H7 (cell line): Measurements from ENCODE around the gene NUMA1. TPM values are rescaled to one million over a fixed set of nuclear protein-coding genes. Genes with fewer than 3 reads are reported as not detected.
A peak's percentile ranks its signal among the peaks of the same experiment; 100 is the strongest.

Source experiments
- DNase-seq: peaks from one replicate; pipeline ENCODE4 v3.0.0; 2012
- H3K27me3 ChIP-seq: 2 replicates; pipeline ENCODE4 v1.6.0; 2011; ENCODE audit warnings: mild to moderate bottlenecking, low read length; ENCODE audit not compliant: control insufficient read depth, insufficient read depth
- H3K36me3 ChIP-seq: replicated peaks from 2 replicates; pipeline ENCODE4 v1.5.1; 2011; ENCODE audit warnings: low read length; ENCODE audit not compliant: control insufficient read depth, insufficient read depth
- H3K4me3 ChIP-seq: 2 replicates; pipeline ENCODE4 v1.5.1; 2011; ENCODE audit warnings: low read depth, mild to moderate bottlenecking, control low read depth, low read length, moderate library complexity; ENCODE audit not compliant: insufficient read depth
- total RNA-seq: library from RNA; depleted of rRNA; stranded (reverse); fragments of >200 nt; shearing (Covaris generic); gene quantifications from 2 replicates; pipeline ENCODE4 v1.2.3, GENCODE V29; 2014

NUMA1 gene
- total RNA-seq, 1 experiment from 2014 or later: 97.5 TPM

DNA sequence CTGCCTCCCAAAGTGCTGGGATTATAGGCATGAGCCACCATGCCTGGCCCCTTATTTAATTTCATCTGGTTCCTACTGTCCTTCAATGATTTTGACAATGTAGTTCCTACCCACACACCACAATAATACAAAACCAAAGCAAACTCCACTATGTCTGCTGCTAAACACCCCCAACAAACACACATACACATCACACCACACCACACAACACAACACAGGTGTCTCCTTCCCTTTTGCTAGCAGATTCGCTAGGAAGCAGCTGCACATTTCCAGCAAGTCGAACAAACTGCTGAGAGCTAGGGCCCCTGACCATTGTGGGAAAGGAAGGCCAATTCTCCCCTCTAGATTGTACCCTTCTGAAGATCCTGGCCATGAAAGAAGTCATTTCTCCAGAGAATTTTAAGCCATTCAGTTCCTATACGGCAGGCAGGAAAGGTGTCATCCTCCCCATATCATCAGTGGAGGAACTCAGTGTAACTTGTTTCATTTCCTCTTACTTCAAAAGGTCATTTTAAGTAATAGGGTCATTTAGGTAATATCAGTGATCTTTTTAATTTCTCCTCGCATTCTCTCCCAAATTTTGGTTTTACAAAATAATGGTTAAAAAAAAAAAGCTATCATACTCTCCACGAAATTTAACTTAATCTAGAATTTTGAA lies 18.5 kb downstream of the NUMA1 start:
- H3K4me3 ChIP-seq: no peak overlapping the region
- H3K27me3 ChIP-seq: no peaks in the 10 kb centered on the region
- no peaks in the 10 kb centered on the region; the same call in 1 of the 2 replicates for H3K36me3 ChIP-seq
- no peak for DNase-seq

DNA sequence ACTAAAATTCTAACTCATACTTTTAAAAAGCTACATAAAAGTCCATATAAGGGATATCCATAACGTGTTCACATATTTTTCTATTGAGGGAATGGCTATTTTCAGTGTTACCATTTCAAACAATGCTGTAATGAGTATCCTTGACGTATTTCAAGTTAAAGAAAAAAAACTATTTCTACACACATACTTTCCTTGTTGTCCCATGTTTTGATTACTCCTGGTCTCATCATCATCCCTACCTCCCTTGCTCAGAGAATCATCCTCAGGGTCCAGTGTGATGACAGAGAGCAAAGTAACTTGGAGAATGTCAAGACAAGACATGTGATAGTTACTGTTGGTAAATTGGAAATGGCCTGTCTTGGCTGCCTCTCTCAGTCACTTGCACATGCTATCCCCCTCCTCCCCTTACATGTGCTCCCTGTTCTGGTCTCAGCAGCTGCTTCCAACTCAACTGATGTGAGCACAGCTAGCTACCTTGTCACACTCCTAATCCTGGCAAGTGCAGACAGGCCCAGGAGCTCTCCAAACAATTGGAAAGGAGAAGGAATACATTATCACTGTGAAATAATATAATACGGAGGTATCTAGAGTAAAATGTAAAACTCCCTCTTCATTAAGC lies 21.8 kb downstream of the NUMA1 start:
- Histone ChIP-seq H3K27me3 (no peaks in the 10 kb centered on the region), H3K4me3 (no peak overlapping the region), H3K36me3 (no peaks in the 10 kb centered on the region)
- DNase-seq: no peak

DNA sequence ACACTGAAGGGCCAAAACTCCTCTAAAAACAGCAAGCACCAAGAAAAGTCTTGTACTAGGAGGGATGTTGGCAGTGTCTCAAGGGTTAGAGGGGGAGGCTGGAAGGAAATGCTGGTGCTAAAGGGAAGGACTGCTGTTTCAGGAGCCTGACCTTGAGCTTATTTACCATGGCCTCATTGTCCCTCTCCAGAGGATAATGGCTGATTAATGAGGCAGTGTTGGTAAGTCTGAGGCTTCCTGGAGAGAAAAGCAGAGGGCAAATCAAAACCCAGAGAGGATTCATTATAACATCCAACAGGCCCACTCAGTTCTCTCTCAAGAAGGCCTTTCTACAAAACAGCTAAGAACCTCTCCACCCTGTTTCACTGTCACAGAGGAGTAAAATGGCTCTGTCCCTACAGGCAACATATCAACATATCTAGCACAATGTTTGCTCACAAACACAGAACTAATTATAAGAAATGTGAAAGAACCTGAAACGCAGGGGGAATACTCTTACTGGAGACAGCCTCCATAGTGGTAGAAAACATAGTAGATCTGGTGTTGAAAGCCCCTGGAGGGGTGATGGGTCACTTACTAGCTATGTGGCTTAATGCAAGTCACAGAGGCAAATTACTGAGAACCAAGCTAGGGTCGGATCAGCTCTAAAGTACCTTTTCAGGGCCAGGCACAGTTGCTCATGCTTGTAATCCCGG lies 31.4 kb downstream of the NUMA1 start:
- Histone ChIP-seq H3K4me3 (no peak overlapping the region), H3K27me3 (no peaks in the 10 kb centered on the region), H3K36me3 (no peaks in the 10 kb centered on the region; the same call in 1 of the 2 replicates)
- DNase-seq: no peak

DNA sequence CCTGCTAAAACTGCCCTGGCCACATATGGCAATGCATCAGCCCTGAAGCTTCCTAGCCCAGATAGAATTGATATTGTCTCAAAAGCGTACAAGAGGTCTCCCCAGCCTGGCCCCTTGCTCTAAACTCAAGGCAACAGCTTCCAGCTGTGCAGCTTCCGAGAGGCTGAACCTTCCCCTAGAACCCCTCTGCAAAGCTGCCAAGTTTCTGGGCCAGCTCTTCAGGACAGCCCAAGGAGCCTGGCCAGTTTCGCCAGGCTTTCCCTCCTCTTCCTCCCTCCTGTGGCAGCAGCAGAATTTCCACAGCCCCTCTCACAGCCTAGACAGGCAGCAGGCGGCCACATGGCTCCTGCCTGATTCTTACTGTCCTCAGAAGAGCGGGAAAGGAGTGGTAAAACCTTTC lies 34.5 kb downstream of the NUMA1 start:
- H3K36me3 ChIP-seq: no peaks in the 10 kb centered on the region; the same call in 1 of the 2 replicates
- no peak for DNase-seq
- H3K4me3 ChIP-seq: no peak overlapping the region
- H3K27me3 ChIP-seq: no peaks in the 10 kb centered on the region

DNA sequence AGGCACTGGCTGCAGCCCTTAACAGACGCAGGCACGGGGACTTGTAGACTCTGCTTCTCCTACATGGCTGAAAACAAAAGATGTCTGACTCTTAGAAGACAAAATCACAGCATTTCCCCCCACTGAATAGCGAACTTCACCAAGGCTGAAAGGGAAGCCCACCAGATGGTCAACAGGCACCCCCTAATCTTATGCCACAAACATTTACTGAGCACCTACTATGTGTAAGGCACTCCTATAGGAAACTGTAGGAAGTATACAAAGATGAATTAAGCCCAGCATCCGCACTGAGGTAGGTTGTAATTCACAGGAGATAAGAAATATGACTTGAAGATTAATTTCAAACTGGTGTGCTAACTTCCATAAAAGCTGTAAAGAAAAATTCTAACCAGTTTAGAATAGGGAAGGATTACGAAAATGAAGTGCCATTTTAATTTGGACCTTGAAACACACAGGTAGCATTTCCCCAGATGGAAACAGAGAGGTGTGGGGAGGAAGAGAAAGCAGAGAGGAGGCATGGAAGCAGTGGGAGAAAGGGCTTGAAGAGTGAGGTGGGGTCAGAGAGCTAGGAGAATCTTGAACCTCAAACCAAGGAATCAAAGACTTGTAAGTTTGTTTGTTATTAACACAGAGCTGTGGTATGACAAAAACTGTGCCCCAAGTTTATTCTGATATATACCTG lies 38.1 kb downstream of the NUMA1 start:
- no peaks in the 10 kb centered on the region for H3K27me3 ChIP-seq
- peak overlapping the region; percentile 37 for H3K4me3 ChIP-seq
- no peaks in the 10 kb centered on the region for H3K36me3 ChIP-seq
- no peak for DNase-seq

DNA sequence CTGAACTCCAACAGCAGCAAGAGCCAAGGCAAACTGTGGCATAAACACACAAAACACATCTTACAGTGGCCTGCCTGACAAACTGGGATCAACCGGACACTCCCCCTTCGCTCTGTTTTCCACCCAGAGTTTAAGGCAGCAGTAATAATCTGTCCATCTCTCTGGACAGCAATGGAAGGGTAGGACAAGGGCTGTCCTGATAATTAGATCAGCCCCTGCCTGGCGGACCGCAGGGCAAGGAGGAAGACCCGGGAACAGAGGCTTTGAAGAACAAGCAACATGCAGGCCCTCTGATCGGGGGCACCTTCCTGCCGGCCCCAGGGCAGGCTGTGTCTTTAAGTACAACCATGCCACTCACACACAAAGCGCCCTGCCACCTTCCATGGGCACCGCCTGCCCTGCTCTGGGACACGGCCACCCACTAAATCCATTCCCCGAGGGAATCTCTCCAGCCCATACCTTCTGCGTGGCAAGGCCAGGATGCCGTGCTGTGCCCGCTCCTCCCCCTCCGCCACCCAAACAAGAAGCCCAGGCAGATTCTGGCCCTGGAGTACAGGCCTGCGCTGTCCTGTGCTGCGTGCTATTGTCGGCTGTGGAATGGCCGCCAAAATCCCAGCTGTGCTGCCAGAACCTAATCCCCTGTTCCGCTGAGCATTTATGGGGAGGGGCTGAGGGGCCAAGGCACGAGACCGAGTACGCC lies 38.8 kb downstream of the NUMA1 start:
- H3K4me3 ChIP-seq: peak overlapping the region; percentile 37
- peak; percentile 71 for DNase-seq
- H3K36me3 ChIP-seq: no peaks in the 10 kb centered on the region
- no peaks in the 10 kb centered on the region for H3K27me3 ChIP-seq

DNA sequence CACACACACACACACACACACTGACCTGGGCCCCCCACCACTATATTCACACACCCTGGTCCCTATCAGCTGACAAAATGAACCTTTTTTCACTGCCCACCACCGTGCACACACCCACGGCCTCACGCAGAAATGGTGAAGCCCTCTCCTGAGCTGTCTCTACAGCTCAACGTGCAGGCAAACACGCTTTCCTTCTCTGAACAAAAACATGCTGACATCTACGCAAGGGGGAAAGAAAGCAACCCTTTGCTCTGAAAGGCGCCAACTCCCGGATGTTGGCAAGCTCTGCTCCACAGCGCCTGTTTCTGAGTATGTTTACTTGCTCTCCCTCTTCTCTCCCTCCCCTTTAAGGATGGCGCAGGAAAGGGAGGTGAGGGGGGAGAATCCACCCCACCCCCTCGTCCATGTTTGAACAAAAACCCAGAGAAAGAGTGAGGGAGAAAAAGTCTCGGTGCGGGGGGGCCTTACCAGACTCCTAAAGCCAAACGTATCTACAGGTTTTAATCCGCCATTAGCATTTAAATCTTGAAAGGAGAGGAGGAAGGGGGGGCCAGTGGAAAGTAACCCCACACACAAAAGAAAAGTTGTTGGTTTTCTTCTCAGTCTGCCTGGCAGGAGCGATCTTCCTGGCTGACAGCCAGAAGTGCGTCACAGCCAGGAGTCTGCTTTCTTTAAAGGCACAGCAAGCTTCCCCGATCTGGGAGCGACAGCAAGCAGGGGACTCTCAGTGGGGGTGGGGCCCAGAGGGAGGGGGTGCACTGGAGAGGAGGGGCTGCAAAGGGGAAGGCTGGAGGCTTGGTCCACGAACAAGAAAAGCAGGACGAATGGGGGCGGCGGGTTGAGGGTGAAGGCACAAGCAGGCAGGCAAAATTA lies 39.6 kb downstream of the NUMA1 start:
- no peaks in the 10 kb centered on the region for H3K36me3 ChIP-seq
- H3K4me3 ChIP-seq: peak overlapping the region; percentile 37
- peak; percentile 81 for DNase-seq
- H3K27me3 ChIP-seq: no peaks in the 10 kb centered on the region

DNA sequence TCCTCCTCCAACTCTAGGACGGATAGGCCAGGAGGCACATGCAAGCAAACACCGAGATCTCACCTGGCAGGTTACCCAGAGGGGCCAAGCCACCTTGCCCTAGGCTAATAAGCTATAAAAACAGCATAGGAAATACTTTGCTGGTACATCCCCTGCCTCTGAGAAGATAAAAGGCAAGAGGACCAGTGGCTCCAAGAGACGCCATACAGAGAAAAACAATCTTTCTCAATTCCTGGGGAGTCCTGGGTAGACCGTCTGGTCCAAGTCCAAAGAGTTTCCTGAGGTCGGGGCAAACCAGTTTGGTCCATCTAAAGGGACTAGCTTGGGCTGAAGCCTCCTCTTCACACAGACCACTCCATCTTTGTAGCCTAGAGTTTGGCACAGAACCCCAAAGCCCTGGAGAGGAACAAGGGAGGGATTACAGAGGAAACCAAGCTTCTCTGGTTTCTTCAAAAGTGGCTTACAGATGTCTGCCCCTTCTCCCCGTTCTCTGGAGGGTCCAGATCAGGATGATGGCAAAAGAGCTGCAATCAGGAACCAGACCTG lies 40.4 kb downstream of the NUMA1 start:
- Histone ChIP-seq H3K4me3 (peak overlapping the region; percentile 37; the same call in 1 of the 2 replicates), H3K36me3 (no peaks in the 10 kb centered on the region), H3K27me3 (no peaks in the 10 kb centered on the region)
- no peak for DNase-seq

DNA sequence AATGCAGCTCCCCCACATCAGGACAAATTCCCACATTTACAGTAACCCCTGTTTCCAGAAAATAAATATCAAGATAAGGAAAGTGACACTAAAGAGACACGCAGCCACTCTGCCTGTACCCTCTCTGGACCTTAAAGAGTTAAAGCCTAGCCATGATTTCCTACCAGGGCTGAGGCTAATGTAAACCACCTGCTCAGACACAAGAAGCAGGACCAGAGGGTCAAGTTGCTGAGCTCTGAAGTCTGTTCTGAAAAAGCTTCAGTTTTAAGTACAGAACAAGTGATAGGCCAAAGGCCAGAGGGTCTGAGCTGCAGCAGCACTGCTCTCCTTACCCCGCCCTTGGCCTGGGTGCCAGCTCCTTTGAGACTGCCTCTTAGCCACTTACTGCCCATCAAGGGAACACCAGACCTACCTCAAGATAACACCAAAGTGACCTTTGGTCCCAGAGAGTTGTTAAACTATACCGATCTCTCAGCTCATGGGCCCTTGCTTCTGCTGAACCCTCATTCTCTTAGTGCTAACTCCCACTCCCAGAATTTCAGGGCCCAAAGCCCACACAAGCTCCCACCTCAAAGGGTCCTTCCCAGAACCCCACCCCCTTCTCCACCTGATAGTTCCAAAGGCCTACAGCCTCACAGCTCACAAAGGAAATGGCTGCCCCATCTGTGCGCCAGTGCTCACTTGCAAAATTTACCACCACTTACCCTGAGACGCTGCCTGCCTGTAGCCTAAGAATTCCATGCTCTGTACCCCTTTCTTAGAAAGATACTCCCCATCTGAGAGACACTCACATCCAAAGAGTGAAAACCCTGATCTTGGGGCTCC lies 41.1 kb downstream of the NUMA1 start:
- Histone ChIP-seq H3K36me3 (no peaks in the 10 kb centered on the region), H3K4me3 (no peak overlapping the region), H3K27me3 (no peaks in the 10 kb centered on the region)
- no peak for DNase-seq

DNA sequence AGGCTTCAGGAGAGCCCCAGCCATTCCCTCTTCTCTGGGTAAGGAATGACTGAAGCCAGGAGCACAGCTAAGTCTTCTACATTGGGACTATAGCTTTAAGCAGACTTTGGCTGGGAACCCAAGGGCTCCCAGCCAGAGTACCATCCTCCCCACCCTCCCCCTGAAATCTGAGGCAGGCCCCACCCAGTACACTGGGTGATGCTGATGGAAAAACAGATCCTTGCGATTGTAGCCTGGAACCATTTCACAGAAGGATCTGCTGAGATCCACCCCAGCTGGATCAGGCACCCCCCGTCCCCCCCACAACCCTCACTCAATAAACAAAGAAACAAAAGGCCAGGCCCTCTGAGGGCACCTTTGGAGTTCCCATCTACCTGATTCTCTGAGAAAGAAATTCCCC lies 41.9 kb downstream of the NUMA1 start:
- no peak for DNase-seq

DNA sequence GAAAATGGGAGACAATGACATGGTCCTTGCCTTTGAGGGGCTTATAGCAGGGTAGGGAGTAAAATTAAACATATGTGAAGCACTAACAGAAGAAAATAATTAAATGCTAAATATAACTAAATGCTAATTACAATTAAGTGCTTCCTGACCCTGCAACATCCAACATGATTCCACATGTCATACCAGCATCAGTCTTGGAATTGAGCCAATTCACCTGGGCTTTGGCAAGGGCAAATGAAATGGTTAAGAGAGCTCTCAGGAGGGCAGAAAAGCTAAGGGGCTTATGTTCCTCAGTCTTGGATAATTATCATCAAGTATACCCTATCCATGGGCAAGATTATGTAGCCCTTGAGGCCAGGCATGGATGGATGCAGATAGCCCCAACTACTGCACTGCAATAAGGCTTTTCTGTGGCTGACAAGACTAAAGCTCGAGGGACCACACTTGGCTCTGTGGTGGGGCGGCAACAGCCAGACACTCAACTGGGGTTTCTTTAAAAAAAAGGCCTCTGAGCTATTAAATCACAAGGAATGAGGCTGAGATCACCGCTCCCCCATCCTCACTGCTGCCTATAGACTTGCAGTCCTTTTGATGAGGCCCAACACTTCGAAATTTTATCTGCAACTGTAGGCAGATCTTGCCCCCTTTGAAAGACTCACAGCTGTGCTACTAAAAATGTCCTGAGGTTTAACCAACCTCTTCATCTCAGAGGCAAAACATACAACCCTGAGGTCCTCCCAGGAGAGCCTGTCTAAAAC lies 42.6 kb downstream of the NUMA1 start:
- Histone ChIP-seq H3K27me3 (no peaks in the 10 kb centered on the region), H3K36me3 (no peaks in the 10 kb centered on the region; the same call in 1 of the 2 replicates), H3K4me3 (no peak overlapping the region)
- DNase-seq: no peak

More for the DNA sequence above, 41.9 kb downstream of the NUMA1 start:
- Histone ChIP-seq H3K36me3 (no peaks in the 10 kb centered on the region; the same call in 1 of the 2 replicates), H3K27me3 (no peaks in the 10 kb centered on the region), H3K4me3 (no peak overlapping the region)

DNA sequence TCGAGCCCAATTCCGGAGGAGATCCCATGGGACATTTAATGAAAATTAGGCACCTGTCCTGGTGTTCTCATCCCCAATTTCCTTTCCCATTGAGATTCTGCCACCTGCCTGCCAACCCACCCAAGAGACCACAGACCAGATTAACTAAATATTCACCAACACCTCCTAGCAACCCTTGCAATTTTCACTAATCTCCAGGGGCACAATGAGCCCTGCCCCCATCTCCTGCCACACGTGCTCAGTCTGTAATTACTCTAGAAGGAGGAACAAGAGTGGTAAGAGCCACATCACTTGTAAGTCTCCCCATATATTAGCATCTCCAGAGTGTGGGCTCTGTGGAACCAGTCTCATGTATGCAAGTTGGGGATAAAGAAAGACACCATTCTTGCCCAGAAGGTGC lies 43.7 kb downstream of the NUMA1 start:
- Histone ChIP-seq H3K4me3 (no peak overlapping the region), H3K27me3 (no peaks in the 10 kb centered on the region), H3K36me3 (no peaks in the 10 kb centered on the region; the same call in 1 of the 2 replicates)
- no peak for DNase-seq
